Activated B cell treated with CpG ODN at 0.5 μM for 24 hours (primary cell): ENCODE measurements around the gene CDC6. TPM values are rescaled to one million over a fixed set of nuclear protein-coding genes. Genes with fewer than 3 reads are reported as not detected.

Source experiments
- ATAC-seq: fragments of 200-7000 bp; cut with Tn5 transposase; one replicate; pipeline ENCODE4 v1.10.0; 2021; ENCODE audit warnings: low read depth, mild to moderate bottlenecking, moderate library complexity
- CTCF ChIA-PET: fragments of 350-600 bp; sonication (Branson Sonifier 250); formaldehyde crosslinking; loops from one replicate; lab custom pipeline; 2021; ENCODE audit warnings: antibody characterized with exemption; lab: Charles Lee
- POLR2A ChIA-PET: fragments of 350-600 bp; sonication (Branson Sonifier 250); formaldehyde crosslinking; loops from one replicate; lab custom pipeline; 2021; ENCODE audit warnings: antibody characterized with exemption; lab: Charles Lee
- DNase-seq: peaks from one replicate; pipeline ENCODE4 v3.0.0; 2022
- H3K27ac Mint-ChIP-seq: one replicate; pipeline ENCODE4 v1.8.0; 2020; ENCODE audit warnings: mixed read lengths
- H3K27me3 Mint-ChIP-seq: one replicate; pipeline ENCODE4 v1.8.0; 2021; ENCODE audit warnings: mixed read lengths
- H3K36me3 Mint-ChIP-seq: one replicate; pipeline ENCODE4 v1.8.0; 2021; ENCODE audit warnings: low read depth, mixed read lengths
- H3K4me1 Mint-ChIP-seq: one replicate; pipeline ENCODE4 v1.8.0; 2021; ENCODE audit warnings: mixed read lengths
- H3K4me3 Mint-ChIP-seq: one replicate; pipeline ENCODE4 v1.8.0; 2020; ENCODE audit warnings: mild to moderate bottlenecking, mixed read lengths
- H3K9me3 Mint-ChIP-seq: one replicate; pipeline ENCODE4 v1.8.0; 2020; ENCODE audit warnings: mixed read lengths
- CTCF ChIP-seq: fragments of 200-600 bp; IDR thresholded peaks from one replicate; pipeline ENCODE4 v1.8.0; 2022; ENCODE audit warnings: antibody characterized with exemption, mild to moderate bottlenecking
- intact Hi-C: fragments of 100-400 bp; cut with micrococcal nuclease; formaldehyde crosslinking; loops from one replicate; pipeline ENCODE4 v1.15.1; 2024
- total RNA-seq: library from RNA; stranded (reverse); gene quantifications from 2 replicates; pipeline ENCODE4 v1.2.3, GENCODE V29; 2022

Gene CDC6
- total RNA-seq, 1 donor from 2014 or later = 9.7 TPM

- H3K36me3 Mint-ChIP-seq = peaks cover 25% of the 10 kb centered on the region
Measured at GRCh38 chr17:40340327-40340726, 52.6 kb downstream of the CDC6 start.

GRCh38 chr17:40340880-40341807 is 53.5 kb downstream of the CDC6 start:
- Mint-ChIP-seq H3K36me3 (peaks cover 25% of the 10 kb centered on the region), H3K27me3 (no peaks in the 10 kb centered on the region), H3K4me3 (peak overlapping the region; percentile 85), H3K9me3 (no peaks in the 10 kb centered on the region), H3K27ac (peak overlapping the region; percentile 81), H3K4me1 (peaks cover 77% of the 10 kb centered on the region)
- ChIA-PET CTCF (interaction anchor here (0.6 to 5.7 kb wide), 10 partner anchors 14 to 38 kb away, joined by 3 to 36 read pairs (median 4); no protein-coding TSS in a partner anchor), POLR2A (interaction anchor here (0.6 to 7.6 kb wide), 14 partner anchors 11 to 207 kb away, joined by 3 to 96 read pairs (median 5); partner anchors contain the start of gene RARA)
- DNase-seq = peak; percentile 82
- no peak for TF ChIP-seq CTCF
- peak; percentile 83 for ATAC-seq
- intact Hi-C loops = loop anchor here (1.0 kb wide), 4 partner anchors 14 to 38 kb away; no protein-coding TSS in a partner anchor

More at GRCh38 chr17:40340327-40340726, 52.6 kb downstream of the CDC6 start:
- H3K27ac Mint-ChIP-seq = peak overlapping the region; percentile 42
- no peaks in the 10 kb centered on the region for H3K27me3 Mint-ChIP-seq
- TF ChIP-seq CTCF = no peak
- peak overlapping the region; percentile 85 for H3K4me3 Mint-ChIP-seq
- ATAC-seq (no peak), DNase-seq (no peak)
- intact Hi-C loops = no loop called here
- ChIA-PET CTCF (interaction anchor here (1.4 to 5.7 kb wide), 3 partner anchors 13 to 37 kb away, joined by 8 to 36 read pairs (median 18); no protein-coding TSS in a partner anchor), POLR2A (interaction anchor here (0.7 to 7.6 kb wide), 5 partner anchors 10 to 35 kb away, joined by 3 to 96 read pairs (median 6); partner anchors contain the start of gene RARA)
- peaks cover 69% of the 10 kb centered on the region for H3K4me1 Mint-ChIP-seq
- H3K9me3 Mint-ChIP-seq = no peaks in the 10 kb centered on the region

GRCh38 chr17:40341808-40342503 is 54.3 kb downstream of the CDC6 start:
- Mint-ChIP-seq H3K36me3 (peaks cover 25% of the 10 kb centered on the region), H3K4me3 (peak overlapping the region; percentile 85), H3K27me3 (no peaks in the 10 kb centered on the region), H3K9me3 (no peaks in the 10 kb centered on the region), H3K27ac (no peak overlapping the region), H3K4me1 (peaks cover 83% of the 10 kb centered on the region)
- ChIA-PET POLR2A (interaction anchor here (0.6 to 7.6 kb wide), 12 partner anchors 8 to 509 kb away, joined by 3 to 96 read pairs (median 5); no protein-coding TSS in a partner anchor), CTCF (interaction anchor here (0.9 to 5.7 kb wide), 6 partner anchors 13 to 38 kb away, joined by 3 to 36 read pairs (median 4); no protein-coding TSS in a partner anchor)
- intact Hi-C loops = loop anchor here (1.0 kb wide), 4 partner anchors 13 to 39 kb away; no protein-coding TSS in a partner anchor
- ATAC-seq (peak; percentile 9), DNase-seq (no peak)
- no peak for TF ChIP-seq CTCF

- ChIA-PET CTCF (interaction anchor here (1.0 to 5.7 kb wide), 3 partner anchors 12 to 42 kb away, joined by 3 to 36 read pairs (median 18); no protein-coding TSS in a partner anchor), POLR2A (interaction anchor here (0.6 to 7.6 kb wide), 10 partner anchors 8 to 510 kb away, joined by 3 to 96 read pairs (median 4); no protein-coding TSS in a partner anchor)
- DNase-seq (no peak), ATAC-seq (no peak)
- H3K27me3 Mint-ChIP-seq = no peaks in the 10 kb centered on the region
- peaks cover 22% of the 10 kb centered on the region for H3K36me3 Mint-ChIP-seq
- intact Hi-C loops = no loop called here
- TF ChIP-seq CTCF = no peak
- peaks cover 85% of the 10 kb centered on the region for H3K4me1 Mint-ChIP-seq
- H3K4me3 Mint-ChIP-seq = peak overlapping the region; percentile 85
- H3K9me3 Mint-ChIP-seq = no peaks in the 10 kb centered on the region
- H3K27ac Mint-ChIP-seq = peak overlapping the region; percentile 76
Measured at GRCh38 chr17:40342504-40343218, 55.0 kb downstream of the CDC6 start.
